HEK293 (cell line): ENCODE data around the gene CDH2.

Source experiments
- CTCF ChIA-PET: fragments of 350-600 bp; formaldehyde crosslinking; extraction: SDS; loops from one replicate; lab custom pipeline; 2021; ENCODE audit warnings: antibody characterized with exemption; lab: Yijun Ruan, JAX
- POLR2A ChIA-PET: fragments of 300-600 bp; formaldehyde crosslinking; extraction: SDS; loops from one replicate; lab custom pipeline; 2020; ENCODE audit warnings: antibody characterized with exemption, inconsistent platforms; lab: Yijun Ruan, JAX
- H3K27ac ChIP-seq: fragments of 200-500 bp; sonication (Bioruptor generic); 2 replicates; pipeline ENCODE4 v1.5.1; 2014; ENCODE audit warnings: low read depth, low read length, control low read depth, inconsistent platforms; ENCODE audit errors: extremely low read depth
- H3K36me3 ChIP-seq, 2 experiments: fragments of 200-500 bp in 1 of 2; sonication (Bioruptor generic) in 1 of 2; 1 replicate in 1 of 2; 2 replicates in 1 of 2; pipeline ENCODE4 v1.5.1; 2014 to 2017; ENCODE audit warnings: inconsistent platforms in 2 of 2, low read length in 2 of 2; ENCODE audit not compliant: control insufficient read depth in 2 of 2, insufficient read depth in 1 of 2
- H3K4me1 ChIP-seq: fragments of 200-500 bp; sonication (Bioruptor generic); 2 replicates; pipeline ENCODE4 v1.5.1; 2014; ENCODE audit warnings: mild to moderate bottlenecking, low read length, inconsistent platforms; ENCODE audit not compliant: control insufficient read depth, insufficient read depth
- H3K4me3 ChIP-seq: 2 replicates; pipeline ENCODE4 v1.5.1; 2011; ENCODE audit warnings: low read depth, mild to moderate bottlenecking, control low read depth, low read length, moderate library complexity
- H3K9me3 ChIP-seq: fragments of 200-500 bp; sonication (Bioruptor generic); 2 replicates; pipeline ENCODE4 v1.5.1; 2014; ENCODE audit warnings: low read depth, low read length, inconsistent platforms; ENCODE audit not compliant: control insufficient read depth, insufficient read depth
- GLIS1 ChIP-seq: fragments of 450-650 bp; formaldehyde crosslinking; IDR thresholded peaks from 2 replicates; pipeline ENCODE4 v1.5.1; 2016; ENCODE audit warnings: missing biosample characterization, missing genetic modification characterization
- KLF9 ChIP-seq: fragments of 450-650 bp; formaldehyde crosslinking; IDR thresholded peaks from 2 replicates; pipeline ENCODE4 v1.5.1; 2016; ENCODE audit warnings: missing biosample characterization, missing genetic modification characterization, low read depth
- PRDM10 ChIP-seq: fragments of 450-650 bp; formaldehyde crosslinking; IDR thresholded peaks from 2 replicates; pipeline ENCODE4 v1.5.1; 2016; ENCODE audit warnings: missing biosample characterization, missing genetic modification characterization
- PRDM2 ChIP-seq: fragments of 450-650 bp; formaldehyde crosslinking; IDR thresholded peaks from 2 replicates; pipeline ENCODE4 v1.5.1; 2016; ENCODE audit warnings: missing biosample characterization, missing genetic modification characterization, borderline replicate concordance
- SP7 ChIP-seq: fragments of 450-650 bp; formaldehyde crosslinking; IDR thresholded peaks from 2 replicates; pipeline ENCODE4 v1.5.1; 2016; ENCODE audit warnings: missing biosample characterization, missing genetic modification characterization
- ZNF473 ChIP-seq: fragments of 450-650 bp; formaldehyde crosslinking; IDR thresholded peaks from 2 replicates; pipeline ENCODE4 v1.5.1; 2017; ENCODE audit warnings: missing biosample characterization, missing genetic modification characterization
- ZNF629 ChIP-seq: fragments of 450-650 bp; formaldehyde crosslinking; IDR thresholded peaks from 2 replicates; pipeline ENCODE4 v1.5.1; 2017; ENCODE audit warnings: missing biosample characterization, missing genetic modification characterization
- ZNF660 ChIP-seq: fragments of 450-650 bp; IDR thresholded peaks from 2 replicates; pipeline ENCODE4 v1.5.1; 2018; ENCODE audit warnings: missing biosample characterization, mild to moderate bottlenecking, missing genetic modification characterization
- TF ChIP-seq, protein P1 (sequence below): fragments of 450-650 bp; formaldehyde crosslinking; IDR thresholded peaks from 2 replicates; pipeline ENCODE4 v1.5.1; 2016; ENCODE audit warnings: missing biosample characterization, missing genetic modification characterization
- TF ChIP-seq, protein P2 (sequence below): fragments of 450-650 bp; formaldehyde crosslinking; IDR thresholded peaks from 2 replicates; pipeline ENCODE4 v1.5.1; 2016; ENCODE audit warnings: missing biosample characterization, missing genetic modification characterization

Gene CDH2

DNA sequence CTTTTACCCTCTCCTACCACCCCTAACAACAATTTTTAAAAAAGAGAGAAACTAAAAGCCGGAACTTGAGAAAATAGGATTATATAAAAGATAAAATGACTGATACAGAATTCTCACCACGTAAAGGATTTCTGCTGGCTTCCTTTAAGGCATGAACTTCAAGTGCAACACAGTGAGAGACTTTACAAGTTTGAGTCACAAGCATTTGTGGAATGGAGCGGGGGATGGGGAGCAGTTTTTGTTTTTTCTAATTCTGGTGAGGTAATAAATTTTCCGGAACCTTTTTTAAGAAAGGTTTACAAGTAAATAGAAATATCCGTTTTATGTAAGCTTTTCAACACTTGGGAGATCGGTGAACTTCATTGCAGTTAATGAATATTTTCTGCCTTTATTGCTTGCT lies 1.8 kb upstream of the CDH2 start (continued):
- TF ChIP-seq PRDM2: no peak
- TF ChIP-seq ZNF473 (tag by site-specific recombination): no peak
- TF ChIP-seq, all 188 proteins: peak for 2

DNA sequence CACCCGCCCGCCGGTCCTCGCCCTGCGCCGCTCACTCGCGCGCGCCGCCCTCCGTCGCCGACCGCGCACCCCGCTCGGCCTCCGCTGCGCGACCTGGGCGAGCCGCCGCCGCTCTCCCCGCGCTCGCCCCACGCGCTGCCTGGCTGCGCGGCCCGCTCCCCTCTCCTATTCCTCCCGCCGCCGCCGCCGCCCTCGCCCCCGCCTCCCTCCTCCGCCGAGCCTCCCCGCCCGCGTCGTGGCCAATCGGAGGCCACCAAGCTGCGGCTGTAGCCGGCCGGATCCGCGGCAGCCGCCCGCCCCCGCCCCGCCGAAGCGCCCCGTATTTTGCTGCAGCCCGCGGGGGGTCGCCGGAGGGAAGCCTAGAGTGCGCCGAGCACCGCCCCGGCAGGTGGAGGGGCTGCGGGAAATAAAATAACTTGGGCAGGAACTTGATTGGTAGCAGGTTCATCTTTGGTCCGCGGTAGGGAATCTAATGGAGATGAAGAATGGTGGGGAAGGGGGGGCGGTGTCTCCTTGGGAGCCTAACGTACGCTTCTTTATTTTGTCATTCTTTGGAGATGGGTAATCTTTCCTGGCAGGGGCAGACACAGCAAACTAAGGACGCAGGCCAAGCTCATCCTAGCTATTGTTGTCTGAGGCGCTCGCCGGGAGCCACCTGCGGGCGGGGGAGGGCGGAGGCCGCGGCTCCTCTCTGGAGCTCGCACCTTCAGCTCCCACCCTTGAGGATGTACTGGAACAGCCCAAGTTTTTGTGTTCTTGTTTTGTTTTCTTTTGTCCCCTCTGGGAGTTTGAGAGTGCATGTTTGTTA lies 1.1 kb upstream of the CDH2 start:
- ChIA-PET CTCF (interaction anchor here (1.6 kb wide), 1 partner anchor 574 kb away, joined by 5 read pairs; no protein-coding TSS in a partner anchor), POLR2A (interaction anchor here (0.6 to 2.2 kb wide), 18 partner anchors 19 to 1666 kb away, joined by 3 to 7 read pairs (median 4); no protein-coding TSS in a partner anchor)
- peak overlapping the region; percentile 99 for H3K27ac ChIP-seq
- H3K9me3 ChIP-seq: no peaks in the 10 kb centered on the region
- no peaks in the 10 kb centered on the region for H3K36me3 ChIP-seq
- H3K4me3 ChIP-seq: peak overlapping the region; percentile 82
- peaks cover 13% of the 10 kb centered on the region for H3K4me1 ChIP-seq
- TF ChIP-seq KLF9: peak; percentile 50; the same call in 1 of the 2 replicates
- peak; percentile 79 for TF ChIP-seq GLIS1 (tag by site-specific recombination)
- TF ChIP-seq, protein P1, sequence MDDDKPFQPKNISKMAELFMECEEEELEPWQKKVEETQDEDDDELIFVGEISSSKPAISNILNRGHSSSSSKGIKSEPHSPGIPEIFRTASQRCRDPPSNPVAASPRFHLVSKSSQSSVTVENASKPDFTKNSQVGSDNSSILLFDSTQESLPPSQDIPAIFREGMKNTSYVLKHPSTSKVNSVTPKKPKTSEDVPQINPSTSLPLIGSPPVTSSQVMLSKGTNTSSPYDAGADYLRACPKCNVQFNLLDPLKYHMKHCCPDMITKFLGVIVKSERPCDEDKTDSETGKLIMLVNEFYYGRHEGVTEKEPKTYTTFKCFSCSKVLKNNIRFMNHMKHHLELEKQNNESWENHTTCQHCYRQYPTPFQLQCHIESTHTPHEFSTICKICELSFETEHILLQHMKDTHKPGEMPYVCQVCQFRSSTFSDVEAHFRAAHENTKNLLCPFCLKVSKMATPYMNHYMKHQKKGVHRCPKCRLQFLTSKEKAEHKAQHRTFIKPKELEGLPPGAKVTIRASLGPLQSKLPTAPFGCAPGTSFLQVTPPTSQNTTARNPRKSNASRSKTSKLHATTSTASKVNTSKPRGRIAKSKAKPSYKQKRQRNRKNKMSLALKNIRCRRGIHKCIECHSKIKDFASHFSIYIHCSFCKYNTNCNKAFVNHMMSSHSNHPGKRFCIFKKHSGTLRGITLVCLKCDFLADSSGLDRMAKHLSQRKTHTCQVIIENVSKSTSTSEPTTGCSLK (tag by site-specific recombination): no peak
- TF ChIP-seq, protein P2, sequence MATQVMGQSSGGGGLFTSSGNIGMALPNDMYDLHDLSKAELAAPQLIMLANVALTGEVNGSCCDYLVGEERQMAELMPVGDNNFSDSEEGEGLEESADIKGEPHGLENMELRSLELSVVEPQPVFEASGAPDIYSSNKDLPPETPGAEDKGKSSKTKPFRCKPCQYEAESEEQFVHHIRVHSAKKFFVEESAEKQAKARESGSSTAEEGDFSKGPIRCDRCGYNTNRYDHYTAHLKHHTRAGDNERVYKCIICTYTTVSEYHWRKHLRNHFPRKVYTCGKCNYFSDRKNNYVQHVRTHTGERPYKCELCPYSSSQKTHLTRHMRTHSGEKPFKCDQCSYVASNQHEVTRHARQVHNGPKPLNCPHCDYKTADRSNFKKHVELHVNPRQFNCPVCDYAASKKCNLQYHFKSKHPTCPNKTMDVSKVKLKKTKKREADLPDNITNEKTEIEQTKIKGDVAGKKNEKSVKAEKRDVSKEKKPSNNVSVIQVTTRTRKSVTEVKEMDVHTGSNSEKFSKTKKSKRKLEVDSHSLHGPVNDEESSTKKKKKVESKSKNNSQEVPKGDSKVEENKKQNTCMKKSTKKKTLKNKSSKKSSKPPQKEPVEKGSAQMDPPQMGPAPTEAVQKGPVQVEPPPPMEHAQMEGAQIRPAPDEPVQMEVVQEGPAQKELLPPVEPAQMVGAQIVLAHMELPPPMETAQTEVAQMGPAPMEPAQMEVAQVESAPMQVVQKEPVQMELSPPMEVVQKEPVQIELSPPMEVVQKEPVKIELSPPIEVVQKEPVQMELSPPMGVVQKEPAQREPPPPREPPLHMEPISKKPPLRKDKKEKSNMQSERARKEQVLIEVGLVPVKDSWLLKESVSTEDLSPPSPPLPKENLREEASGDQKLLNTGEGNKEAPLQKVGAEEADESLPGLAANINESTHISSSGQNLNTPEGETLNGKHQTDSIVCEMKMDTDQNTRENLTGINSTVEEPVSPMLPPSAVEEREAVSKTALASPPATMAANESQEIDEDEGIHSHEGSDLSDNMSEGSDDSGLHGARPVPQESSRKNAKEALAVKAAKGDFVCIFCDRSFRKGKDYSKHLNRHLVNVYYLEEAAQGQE (tag by site-specific recombination): no peak
- 0 out of 2 replicates have a peak, but pooled peaks have one; percentile 19 for TF ChIP-seq ZNF629 (tag by site-specific recombination)
- peak; percentile 89 for TF ChIP-seq PRDM10
- no peak for TF ChIP-seq PRDM2
- TF ChIP-seq SP7 (tag by site-specific recombination): peak; percentile 48
- TF ChIP-seq ZNF660 (tag by site-specific recombination): 0 out of 2 replicates have a peak, but pooled peaks have one; percentile 33
